Calu3 (cell line): ENCODE measurements around the gene SLC25A26. TPM values are rescaled to one million over a fixed set of nuclear protein-coding genes. Genes with fewer than 3 reads are reported as not detected.

Experiments used
- Bru-seq: library from RNA; stranded (reverse); fragments of 400-500 nt; gene quantifications from one replicate; lab custom pipeline; 2021; lab: Mats Ljungman, UMichigan
- BruChase-seq, 2 experiments: library from RNA; stranded (reverse); fragments of 400-500 nt; gene quantifications; one replicate each; lab custom pipeline; 2021; lab: Mats Ljungman, UMichigan
- BruUV-seq: library from RNA; stranded (reverse); fragments of 400-500 nt; replicated peaks from 2 replicates; lab custom pipeline; 2021; lab: Mats Ljungman, UMichigan
- CTCF ChIA-PET: fragments of 300-600 bp; sonication (Branson Sonifier 250); formaldehyde crosslinking; loops from one replicate; lab custom pipeline; 2022; ENCODE audit warnings: antibody characterized with exemption; lab: Charles Lee
- DNase-seq: peaks from one replicate; pipeline ENCODE4 v3.0.0; 2022
- H3K27ac Mint-ChIP-seq: one replicate; pipeline ENCODE4 v1.8.0; 2022; ENCODE audit warnings: mixed read lengths; ENCODE audit not compliant: unreplicated experiment
- H3K27me3 Mint-ChIP-seq: one replicate; pipeline ENCODE4 v1.8.0; 2022; ENCODE audit warnings: mixed read lengths; ENCODE audit not compliant: unreplicated experiment
- H3K36me3 Mint-ChIP-seq: one replicate; pipeline ENCODE4 v1.8.0; 2022; ENCODE audit warnings: mild to moderate bottlenecking, moderate library complexity, mixed read lengths; ENCODE audit not compliant: insufficient read depth, unreplicated experiment
- H3K4me1 Mint-ChIP-seq: one replicate; pipeline ENCODE4 v1.8.0; 2022; ENCODE audit warnings: mild to moderate bottlenecking, low read depth, mixed read lengths; ENCODE audit not compliant: unreplicated experiment
- H3K4me3 Mint-ChIP-seq: one replicate; pipeline ENCODE4 v1.8.0; 2022; ENCODE audit warnings: mild to moderate bottlenecking, low read depth, moderate library complexity, mixed read lengths; ENCODE audit not compliant: unreplicated experiment
- H3K9me3 Mint-ChIP-seq: one replicate; pipeline ENCODE4 v1.8.0; 2022; ENCODE audit warnings: low read depth, mixed read lengths; ENCODE audit not compliant: unreplicated experiment
- CTCF ChIP-seq: fragments of 200-600 bp; IDR thresholded peaks from one replicate; pipeline ENCODE4 v1.8.0; 2022; ENCODE audit warnings: antibody characterized with exemption; ENCODE audit not compliant: unreplicated experiment
- intact Hi-C: fragments of 100-400 bp; cut with micrococcal nuclease; formaldehyde crosslinking; loops from one replicate; pipeline ENCODE4 v1.10.0; 2022; ENCODE audit not compliant: unreplicated experiment
- long read RNA-seq: library from polyadenylated mRNA; stranded (forward); transcript quantifications from one replicate; pipeline ENCODE4 v2.0.0, GENCODE V29; 2022
- total RNA-seq: library from RNA; stranded (reverse); gene quantifications from 2 replicates; pipeline ENCODE4 v1.2.3, GENCODE V29; 2022

Gene SLC25A26
- total RNA-seq (15.3 and 15.8 TPM in 2 replicates), Bru-seq, nascent RNA (percentile 69 among the genes with signal in this experiment), BruChase-seq, experiment 1, labeled RNA remaining after a 6-hour chase (percentile 48 among the genes with signal in this experiment), BruChase-seq, experiment 2, labeled RNA remaining after a 2-hour chase (percentile 48 among the genes with signal in this experiment)
- long read RNA-seq, transcript SLC25A26-201 (9 exons, 1,023 nt) = major isoform, 11 of 33 reads
- long read RNA-seq, partial matches to known transcripts = 11 of 33 reads
- long read RNA-seq, other reads (novel, unspliced or antisense) = 11 of 33 reads

GRCh38 chr3:66220602-66221377 is at the start of gene SLC25A26:
TSS of gene SLC25A26 (plus strand) at chr3:66221001. CDS start at chr3:66221095, 94 bp downstream.
- peak; percentile 95 for DNase-seq
- peak within 1 kb of the TSS; percentile 76 for H3K4me3 Mint-ChIP-seq
- BruUV-seq = no TSS peak
- intact Hi-C loops = no loop called here
- peaks cover 2% of the 10 kb centered on the region for H3K9me3 Mint-ChIP-seq
- peaks cover 14% of the 10 kb centered on the region for H3K4me1 Mint-ChIP-seq
- H3K36me3 Mint-ChIP-seq = peaks cover 15% of the 10 kb centered on the region
- peak within 1 kb of the TSS; percentile 40 for H3K27ac Mint-ChIP-seq
- CTCF ChIA-PET = no interaction called here
- TF ChIP-seq CTCF = no peak
- H3K27me3 Mint-ChIP-seq = no peaks in the 10 kb centered on the region

- CTCF ChIA-PET = no interaction called here
- H3K36me3 Mint-ChIP-seq = no peaks in the 10 kb centered on the region
- BruUV-seq = no TSS peak
- H3K9me3 Mint-ChIP-seq = no peaks in the 10 kb centered on the region
- H3K27ac Mint-ChIP-seq = no peak overlapping the region
- H3K4me3 Mint-ChIP-seq = no peak overlapping the region
- intact Hi-C loops = no loop called here
- H3K4me1 Mint-ChIP-seq = no peaks in the 10 kb centered on the region
- no peak for DNase-seq
- peaks cover 13% of the 10 kb centered on the region for H3K27me3 Mint-ChIP-seq
- no peak for TF ChIP-seq CTCF
These were observed 48.4 kb upstream of the SLC25A26 start for GRCh38 chr3:66172394-66172793.

- no peak overlapping the region for H3K27ac Mint-ChIP-seq
- H3K4me1 Mint-ChIP-seq = no peaks in the 10 kb centered on the region
- DNase-seq = no peak
- TF ChIP-seq CTCF = no peak
- BruUV-seq = no TSS peak
- no peaks in the 10 kb centered on the region for H3K36me3 Mint-ChIP-seq
- H3K27me3 Mint-ChIP-seq = no peaks in the 10 kb centered on the region
- intact Hi-C loops = no loop called here
- CTCF ChIA-PET = no interaction called here
- H3K4me3 Mint-ChIP-seq = no peak overlapping the region
- H3K9me3 Mint-ChIP-seq = no peaks in the 10 kb centered on the region
These were observed 43.8 kb upstream of the SLC25A26 start for GRCh38 chr3:66177026-66177425.

- Mint-ChIP-seq H3K27ac (no peak overlapping the region), H3K9me3 (no peaks in the 10 kb centered on the region), H3K27me3 (no peaks in the 10 kb centered on the region), H3K4me3 (no peak overlapping the region), H3K36me3 (no peaks in the 10 kb centered on the region), H3K4me1 (no peaks in the 10 kb centered on the region)
- intact Hi-C loops = no loop called here
- CTCF ChIA-PET = no interaction called here
- BruUV-seq = no TSS peak
- no peak for TF ChIP-seq CTCF
- DNase-seq = no peak
These were observed 42.6 kb upstream of the SLC25A26 start for GRCh38 chr3:66178206-66178605.
